ENCODE data around the gene MRPS30.
"Not testable (repeated sequence)": the region's sequence is repeated elsewhere in the genome, so short reads cannot be mapped to it uniquely, and the experiment has no call there.

Gene MRPS30

DNA sequence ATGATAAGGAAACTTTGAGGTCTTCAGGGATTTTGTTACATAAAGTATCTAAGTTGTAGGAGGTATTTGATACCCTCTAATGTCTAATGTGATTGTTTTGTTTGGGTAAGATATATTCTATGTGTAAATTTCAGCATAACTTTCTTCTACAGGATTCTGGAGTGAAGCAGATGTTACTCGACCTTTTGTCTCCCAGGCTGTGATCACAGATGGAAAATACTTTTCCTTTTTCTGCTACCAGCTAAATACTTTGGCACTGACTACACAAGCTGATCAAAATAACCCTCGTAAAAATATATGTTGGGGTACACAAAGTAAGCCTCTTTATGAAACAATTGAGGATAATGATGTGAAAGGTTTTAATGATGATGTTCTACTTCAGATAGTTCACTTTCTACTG, 6.0 kb downstream of the MRPS30 start:
- no peak for TF ChIP-seq ZNF565 (CRISPR knock-in tag; conservative IDR thresholded peaks at IDR 0.05; ENCODE audit: low read depth)
- no peak for ATAC-seq

DNA sequence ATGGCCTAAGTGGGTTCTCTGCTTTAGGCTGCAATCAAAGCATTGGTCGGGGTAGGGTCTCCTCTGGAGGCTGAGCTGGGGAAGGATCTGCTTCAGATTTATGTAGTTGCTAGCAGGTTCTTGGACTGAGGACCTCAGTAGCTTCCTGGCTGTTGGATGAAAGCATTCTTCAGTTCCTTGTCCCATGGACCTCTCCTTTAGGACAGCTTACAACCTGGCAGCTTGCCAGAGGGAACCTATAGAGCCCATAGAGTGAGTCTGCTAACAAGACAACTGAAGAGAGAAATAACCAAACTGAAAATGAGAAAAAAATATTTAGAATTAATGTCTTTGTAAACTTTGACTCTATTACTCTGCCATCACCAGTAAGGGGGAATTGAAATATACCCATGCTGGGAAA, 12.4 kb downstream of the MRPS30 start:
- TF ChIP-seq ZNF8 (CRISPR knock-in tag; IDR thresholded peaks at IDR 0.05) (no peak), ARNTL (CRISPR knock-in tag; IDR thresholded peaks at IDR 0.05; ENCODE audit: borderline replicate concordance, low read depth) (no peak), BACH2 (CRISPR knock-in tag; IDR thresholded peaks at IDR 0.05; ENCODE audit: borderline replicate concordance) (no peak), ZNF70 (CRISPR knock-in tag; IDR thresholded peaks at IDR 0.05) (no peak), RARB (CRISPR knock-in tag; IDR thresholded peaks at IDR 0.05) (no peak), PPARA (CRISPR knock-in tag; IDR thresholded peaks at IDR 0.05; ENCODE audit: borderline replicate concordance) (no peak), ZC3H10 (CRISPR knock-in tag; IDR thresholded peaks at IDR 0.05) (no peak), GLIS3 (CRISPR knock-in tag; IDR thresholded peaks at IDR 0.05) (no peak), SNAI2 (CRISPR knock-in tag; IDR thresholded peaks at IDR 0.05) (no peak), TOX (CRISPR knock-in tag; IDR thresholded peaks at IDR 0.05; ENCODE audit: borderline replicate concordance) (no peak)
- TF ChIP-seq, protein P1, sequence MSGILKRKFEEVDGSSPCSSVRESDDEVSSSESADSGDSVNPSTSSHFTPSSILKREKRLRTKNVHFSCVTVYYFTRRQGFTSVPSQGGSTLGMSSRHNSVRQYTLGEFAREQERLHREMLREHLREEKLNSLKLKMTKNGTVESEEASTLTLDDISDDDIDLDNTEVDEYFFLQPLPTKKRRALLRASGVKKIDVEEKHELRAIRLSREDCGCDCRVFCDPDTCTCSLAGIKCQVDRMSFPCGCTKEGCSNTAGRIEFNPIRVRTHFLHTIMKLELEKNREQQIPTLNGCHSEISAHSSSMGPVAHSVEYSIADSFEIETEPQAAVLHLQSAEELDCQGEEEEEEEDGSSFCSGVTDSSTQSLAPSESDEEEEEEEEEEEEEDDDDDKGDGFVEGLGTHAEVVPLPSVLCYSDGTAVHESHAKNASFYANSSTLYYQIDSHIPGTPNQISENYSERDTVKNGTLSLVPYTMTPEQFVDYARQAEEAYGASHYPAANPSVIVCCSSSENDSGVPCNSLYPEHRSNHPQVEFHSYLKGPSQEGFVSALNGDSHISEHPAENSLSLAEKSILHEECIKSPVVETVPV (CRISPR knock-in tag; IDR thresholded peaks at IDR 0.05), result no peak
- TF ChIP-seq, protein P2, sequence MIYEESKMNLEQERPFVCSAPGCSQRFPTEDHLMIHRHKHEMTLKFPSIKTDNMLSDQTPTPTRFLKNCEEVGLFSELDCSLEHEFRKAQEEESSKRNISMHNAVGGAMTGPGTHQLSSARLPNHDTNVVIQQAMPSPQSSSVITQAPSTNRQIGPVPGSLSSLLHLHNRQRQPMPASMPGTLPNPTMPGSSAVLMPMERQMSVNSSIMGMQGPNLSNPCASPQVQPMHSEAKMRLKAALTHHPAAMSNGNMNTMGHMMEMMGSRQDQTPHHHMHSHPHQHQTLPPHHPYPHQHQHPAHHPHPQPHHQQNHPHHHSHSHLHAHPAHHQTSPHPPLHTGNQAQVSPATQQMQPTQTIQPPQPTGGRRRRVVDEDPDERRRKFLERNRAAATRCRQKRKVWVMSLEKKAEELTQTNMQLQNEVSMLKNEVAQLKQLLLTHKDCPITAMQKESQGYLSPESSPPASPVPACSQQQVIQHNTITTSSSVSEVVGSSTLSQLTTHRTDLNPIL (CRISPR knock-in tag; IDR thresholded peaks at IDR 0.05; ENCODE audit: low read depth), result no peak
- TF ChIP-seq, protein P3, sequence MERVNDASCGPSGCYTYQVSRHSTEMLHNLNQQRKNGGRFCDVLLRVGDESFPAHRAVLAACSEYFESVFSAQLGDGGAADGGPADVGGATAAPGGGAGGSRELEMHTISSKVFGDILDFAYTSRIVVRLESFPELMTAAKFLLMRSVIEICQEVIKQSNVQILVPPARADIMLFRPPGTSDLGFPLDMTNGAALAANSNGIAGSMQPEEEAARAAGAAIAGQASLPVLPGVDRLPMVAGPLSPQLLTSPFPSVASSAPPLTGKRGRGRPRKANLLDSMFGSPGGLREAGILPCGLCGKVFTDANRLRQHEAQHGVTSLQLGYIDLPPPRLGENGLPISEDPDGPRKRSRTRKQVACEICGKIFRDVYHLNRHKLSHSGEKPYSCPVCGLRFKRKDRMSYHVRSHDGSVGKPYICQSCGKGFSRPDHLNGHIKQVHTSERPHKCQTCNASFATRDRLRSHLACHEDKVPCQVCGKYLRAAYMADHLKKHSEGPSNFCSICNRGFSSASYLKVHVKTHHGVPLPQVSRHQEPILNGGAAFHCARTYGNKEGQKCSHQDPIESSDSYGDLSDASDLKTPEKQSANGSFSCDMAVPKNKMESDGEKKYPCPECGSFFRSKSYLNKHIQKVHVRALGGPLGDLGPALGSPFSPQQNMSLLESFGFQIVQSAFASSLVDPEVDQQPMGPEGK (CRISPR knock-in tag; IDR thresholded peaks at IDR 0.05; ENCODE audit: borderline replicate concordance), result no peak
- ATAC-seq, result no peak

DNA sequence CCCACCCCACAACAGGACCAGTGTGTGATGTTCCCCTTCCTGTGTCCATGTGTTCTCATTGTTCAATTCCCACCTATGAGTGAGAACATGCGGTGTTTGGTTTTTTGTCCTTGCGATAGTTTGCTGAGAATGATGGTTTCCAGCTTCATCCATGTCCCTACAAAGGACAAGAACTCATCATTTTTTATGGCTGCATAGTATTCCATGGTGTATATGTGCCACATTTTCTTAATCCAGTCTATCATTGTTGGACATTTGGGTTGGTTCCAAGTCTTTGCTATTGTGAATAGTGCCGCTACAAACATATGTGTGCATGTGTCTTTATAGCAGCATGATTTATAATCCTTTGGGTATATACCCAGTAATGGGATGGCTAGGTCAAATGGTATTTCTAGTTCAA, 15.9 kb downstream of the MRPS30 start:
- not testable (repeated sequence) for ATAC-seq

DNA sequence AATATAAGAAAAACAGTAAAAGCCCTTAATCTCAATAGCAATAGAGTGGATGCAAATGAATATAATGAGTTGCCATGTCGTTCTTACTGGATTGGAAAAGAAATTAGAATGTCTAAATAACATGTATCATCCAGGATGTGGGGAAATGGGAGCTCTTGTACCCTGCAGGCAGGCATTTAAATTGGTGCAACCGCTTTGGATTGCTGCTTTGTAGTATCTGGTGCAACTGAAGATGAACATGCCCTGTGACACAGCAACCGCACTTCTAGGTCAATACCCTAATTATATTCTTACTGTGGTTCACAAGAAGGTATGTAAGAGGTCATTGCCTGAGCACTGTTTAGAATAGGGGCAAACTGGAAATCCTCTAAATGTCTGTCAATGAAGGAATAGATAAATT, 18.9 kb downstream of the MRPS30 start:
- no peak for TF ChIP-seq ZNF8 (CRISPR knock-in tag; IDR thresholded peaks at IDR 0.05)
- TF ChIP-seq ZC3H10 (CRISPR knock-in tag; IDR thresholded peaks at IDR 0.05), result no peak
- TF ChIP-seq, protein P4, sequence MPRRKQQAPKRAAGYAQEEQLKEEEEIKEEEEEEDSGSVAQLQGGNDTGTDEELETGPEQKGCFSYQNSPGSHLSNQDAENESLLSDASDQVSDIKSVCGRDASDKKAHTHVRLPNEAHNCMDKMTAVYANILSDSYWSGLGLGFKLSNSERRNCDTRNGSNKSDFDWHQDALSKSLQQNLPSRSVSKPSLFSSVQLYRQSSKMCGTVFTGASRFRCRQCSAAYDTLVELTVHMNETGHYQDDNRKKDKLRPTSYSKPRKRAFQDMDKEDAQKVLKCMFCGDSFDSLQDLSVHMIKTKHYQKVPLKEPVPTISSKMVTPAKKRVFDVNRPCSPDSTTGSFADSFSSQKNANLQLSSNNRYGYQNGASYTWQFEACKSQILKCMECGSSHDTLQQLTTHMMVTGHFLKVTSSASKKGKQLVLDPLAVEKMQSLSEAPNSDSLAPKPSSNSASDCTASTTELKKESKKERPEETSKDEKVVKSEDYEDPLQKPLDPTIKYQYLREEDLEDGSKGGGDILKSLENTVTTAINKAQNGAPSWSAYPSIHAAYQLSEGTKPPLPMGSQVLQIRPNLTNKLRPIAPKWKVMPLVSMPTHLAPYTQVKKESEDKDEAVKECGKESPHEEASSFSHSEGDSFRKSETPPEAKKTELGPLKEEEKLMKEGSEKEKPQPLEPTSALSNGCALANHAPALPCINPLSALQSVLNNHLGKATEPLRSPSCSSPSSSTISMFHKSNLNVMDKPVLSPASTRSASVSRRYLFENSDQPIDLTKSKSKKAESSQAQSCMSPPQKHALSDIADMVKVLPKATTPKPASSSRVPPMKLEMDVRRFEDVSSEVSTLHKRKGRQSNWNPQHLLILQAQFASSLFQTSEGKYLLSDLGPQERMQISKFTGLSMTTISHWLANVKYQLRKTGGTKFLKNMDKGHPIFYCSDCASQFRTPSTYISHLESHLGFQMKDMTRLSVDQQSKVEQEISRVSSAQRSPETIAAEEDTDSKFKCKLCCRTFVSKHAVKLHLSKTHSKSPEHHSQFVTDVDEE (CRISPR knock-in tag; IDR thresholded peaks at IDR 0.05), result no peak
- no peak for TF ChIP-seq ESRRG (CRISPR knock-in tag; IDR thresholded peaks at IDR 0.05)
- no peak for TF ChIP-seq SNAI2 (CRISPR knock-in tag; IDR thresholded peaks at IDR 0.05)
- no peak for TF ChIP-seq BACH2 (CRISPR knock-in tag; IDR thresholded peaks at IDR 0.05; ENCODE audit: borderline replicate concordance)
- no peak for TF ChIP-seq TOX (CRISPR knock-in tag; IDR thresholded peaks at IDR 0.05; ENCODE audit: borderline replicate concordance)
- TF ChIP-seq, protein P1 (CRISPR knock-in tag; IDR thresholded peaks at IDR 0.05), result no peak
- TF ChIP-seq ZFP30 (CRISPR knock-in tag; IDR thresholded peaks at IDR 0.05), result no peak
- ATAC-seq, result no peak

DNA sequence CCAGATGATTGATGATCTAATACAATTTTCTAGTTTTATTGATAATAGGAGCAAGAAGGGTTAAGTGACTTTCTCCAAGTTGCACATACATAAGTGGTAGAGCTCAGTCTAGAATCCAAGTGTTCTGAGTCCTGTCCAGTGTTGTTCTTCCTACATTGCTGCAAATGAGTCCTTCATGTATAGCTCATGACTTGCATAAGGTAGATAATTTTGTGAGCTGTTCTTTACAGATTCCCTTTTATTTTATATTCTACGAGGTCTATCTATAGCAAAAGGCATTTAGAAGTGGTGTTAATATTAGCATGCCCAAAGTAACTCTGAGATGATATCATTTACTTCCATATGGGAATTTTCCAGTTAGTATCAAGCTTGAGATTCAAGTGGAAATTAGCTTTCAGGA, 20.0 kb downstream of the MRPS30 start:
- TF ChIP-seq, protein P5, sequence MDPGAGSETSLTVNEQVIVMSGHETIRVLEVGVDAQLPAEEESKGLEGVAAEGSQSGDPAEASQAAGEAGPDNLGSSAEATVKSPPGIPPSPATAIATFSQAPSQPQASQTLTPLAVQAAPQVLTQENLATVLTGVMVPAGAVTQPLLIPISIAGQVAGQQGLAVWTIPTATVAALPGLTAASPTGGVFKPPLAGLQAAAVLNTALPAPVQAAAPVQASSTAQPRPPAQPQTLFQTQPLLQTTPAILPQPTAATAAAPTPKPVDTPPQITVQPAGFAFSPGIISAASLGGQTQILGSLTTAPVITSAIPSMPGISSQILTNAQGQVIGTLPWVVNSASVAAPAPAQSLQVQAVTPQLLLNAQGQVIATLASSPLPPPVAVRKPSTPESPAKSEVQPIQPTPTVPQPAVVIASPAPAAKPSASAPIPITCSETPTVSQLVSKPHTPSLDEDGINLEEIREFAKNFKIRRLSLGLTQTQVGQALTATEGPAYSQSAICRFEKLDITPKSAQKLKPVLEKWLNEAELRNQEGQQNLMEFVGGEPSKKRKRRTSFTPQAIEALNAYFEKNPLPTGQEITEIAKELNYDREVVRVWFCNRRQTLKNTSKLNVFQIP (CRISPR knock-in tag; IDR thresholded peaks at IDR 0.05; ENCODE audit: borderline replicate concordance, low read depth), result no peak
- TF ChIP-seq ZNF565 (CRISPR knock-in tag; conservative IDR thresholded peaks at IDR 0.05; ENCODE audit: low read depth), result no peak
- TF ChIP-seq PPARA (CRISPR knock-in tag; IDR thresholded peaks at IDR 0.05; ENCODE audit: borderline replicate concordance), result no peak
- TF ChIP-seq TCF4 (CRISPR knock-in tag; IDR thresholded peaks at IDR 0.05; ENCODE audit: borderline replicate concordance), result no peak
- no peak for TF ChIP-seq TOX (CRISPR knock-in tag; IDR thresholded peaks at IDR 0.05; ENCODE audit: borderline replicate concordance)
- ATAC-seq, result no peak

Data from SK-N-SH treated with all-trans-retinoic acid at 6 μM for 48 hours (cell line).